Measurements from ENCODE around the gene SPOCK1.

Gene SPOCK1

DNA sequence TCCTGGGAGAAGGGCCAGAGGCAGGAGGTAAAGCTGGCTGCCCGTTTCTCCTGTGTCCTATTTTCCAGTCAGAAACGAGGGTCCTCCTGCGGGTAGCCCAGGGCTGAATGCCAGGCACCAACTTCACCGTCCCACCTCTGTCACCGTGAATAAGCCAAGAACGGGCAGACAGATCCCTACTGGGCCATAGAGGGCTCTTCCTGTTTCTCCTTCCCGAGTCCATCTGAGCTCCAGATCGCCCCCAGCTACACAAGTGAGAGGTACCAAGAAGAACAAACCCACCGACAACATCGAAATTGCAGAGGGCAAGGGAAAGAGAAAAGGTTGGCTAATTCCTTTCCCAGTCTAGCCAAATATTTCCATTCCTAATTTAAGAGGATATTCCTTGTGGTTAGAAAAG lies 93.7 kb downstream of the SPOCK1 start:
- peaks cover 8% of the 10 kb centered on the region for H3K27me3 Mint-ChIP-seq (ENCODE audit: low read depth, poor library complexity)
- no peaks in the 10 kb centered on the region for H3K36me3 Mint-ChIP-seq (ENCODE audit: low read depth)

DNA sequence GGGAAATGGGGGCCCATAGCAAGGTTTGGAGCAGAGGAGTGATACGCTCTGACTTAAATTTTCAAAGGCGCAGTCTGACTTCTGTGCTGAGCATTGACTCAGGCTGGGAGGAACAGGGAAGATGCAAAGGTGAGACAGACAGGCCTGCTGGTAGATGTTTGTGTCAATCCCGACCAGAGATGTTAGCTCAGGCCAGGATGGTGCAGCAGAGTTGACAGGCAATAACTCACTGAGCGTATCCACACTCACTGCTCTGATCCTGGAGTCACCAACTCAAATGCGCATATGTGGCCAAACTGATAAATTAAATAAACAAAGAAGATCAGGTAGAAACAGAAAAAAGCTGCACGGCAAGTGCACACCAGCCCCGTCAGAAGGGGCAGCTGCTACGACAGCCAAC lies 95.3 kb downstream of the SPOCK1 start:
- Mint-ChIP-seq H3K36me3 (ENCODE audit: low read depth) (no peaks in the 10 kb centered on the region), H3K9me3 (no peaks in the 10 kb centered on the region), H3K4me1 (peaks cover 10% of the 10 kb centered on the region), H3K27me3 (ENCODE audit: low read depth, poor library complexity) (peaks cover 8% of the 10 kb centered on the region), H3K27ac (no peak overlapping the region), H3K4me3 (no peak overlapping the region)
- TF ChIP-seq, protein P1, sequence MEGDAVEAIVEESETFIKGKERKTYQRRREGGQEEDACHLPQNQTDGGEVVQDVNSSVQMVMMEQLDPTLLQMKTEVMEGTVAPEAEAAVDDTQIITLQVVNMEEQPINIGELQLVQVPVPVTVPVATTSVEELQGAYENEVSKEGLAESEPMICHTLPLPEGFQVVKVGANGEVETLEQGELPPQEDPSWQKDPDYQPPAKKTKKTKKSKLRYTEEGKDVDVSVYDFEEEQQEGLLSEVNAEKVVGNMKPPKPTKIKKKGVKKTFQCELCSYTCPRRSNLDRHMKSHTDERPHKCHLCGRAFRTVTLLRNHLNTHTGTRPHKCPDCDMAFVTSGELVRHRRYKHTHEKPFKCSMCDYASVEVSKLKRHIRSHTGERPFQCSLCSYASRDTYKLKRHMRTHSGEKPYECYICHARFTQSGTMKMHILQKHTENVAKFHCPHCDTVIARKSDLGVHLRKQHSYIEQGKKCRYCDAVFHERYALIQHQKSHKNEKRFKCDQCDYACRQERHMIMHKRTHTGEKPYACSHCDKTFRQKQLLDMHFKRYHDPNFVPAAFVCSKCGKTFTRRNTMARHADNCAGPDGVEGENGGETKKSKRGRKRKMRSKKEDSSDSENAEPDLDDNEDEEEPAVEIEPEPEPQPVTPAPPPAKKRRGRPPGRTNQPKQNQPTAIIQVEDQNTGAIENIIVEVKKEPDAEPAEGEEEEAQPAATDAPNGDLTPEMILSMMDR (IDR thresholded peaks at IDR 0.05) = no peak
- DNase-seq = no peak

More for the DNA sequence above, 93.7 kb downstream of the SPOCK1 start:
- TF ChIP-seq, protein P1 (IDR thresholded peaks at IDR 0.05) = no peak
- DNase-seq = no peak
- peaks cover 10% of the 10 kb centered on the region for H3K4me1 Mint-ChIP-seq
- H3K27ac Mint-ChIP-seq = no peak overlapping the region
- no peak overlapping the region for H3K4me3 Mint-ChIP-seq
- H3K9me3 Mint-ChIP-seq = no peaks in the 10 kb centered on the region

DNA sequence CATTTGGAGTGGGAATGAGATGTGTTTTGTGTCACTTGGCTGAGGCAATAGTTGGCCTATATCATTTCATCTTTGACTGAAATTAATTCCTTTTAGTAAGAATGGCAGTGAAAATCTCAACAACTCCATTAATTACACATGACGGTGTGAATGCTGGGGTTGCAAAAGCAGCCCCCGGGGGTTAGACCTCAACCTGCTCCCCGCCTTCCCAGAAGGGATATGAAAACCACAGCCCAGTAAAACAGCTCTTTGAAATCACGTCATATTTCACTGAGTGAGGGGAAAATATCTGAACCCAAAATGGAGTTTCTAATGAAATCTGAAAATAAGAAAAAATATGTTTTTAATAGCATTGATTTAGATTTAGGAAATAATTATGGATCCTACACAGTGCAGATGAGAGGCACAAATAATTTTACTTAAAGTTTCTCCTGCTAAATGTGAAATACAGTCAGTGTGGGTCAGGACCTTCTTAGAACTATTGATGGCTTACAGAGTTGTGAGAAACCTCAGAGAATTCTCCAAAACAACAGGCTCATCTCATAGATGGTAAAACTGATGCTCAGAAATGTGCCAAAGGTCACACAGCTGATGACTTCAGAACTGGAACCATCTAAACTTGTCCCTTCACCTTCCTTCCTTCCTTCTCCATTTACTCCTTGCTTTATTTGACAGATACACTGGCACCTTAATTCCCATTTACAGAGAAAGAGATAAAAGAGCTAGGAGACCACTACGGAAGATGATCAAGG lies 96.5 kb downstream of the SPOCK1 start:
- peaks cover 10% of the 10 kb centered on the region for H3K27me3 Mint-ChIP-seq (ENCODE audit: low read depth, poor library complexity)
- TF ChIP-seq, protein P1 (IDR thresholded peaks at IDR 0.05) = no peak
- H3K27ac Mint-ChIP-seq = no peak overlapping the region
- H3K36me3 Mint-ChIP-seq (ENCODE audit: low read depth) = no peaks in the 10 kb centered on the region
- DNase-seq = no peak
- peaks cover 10% of the 10 kb centered on the region for H3K4me1 Mint-ChIP-seq
- H3K4me3 Mint-ChIP-seq = no peak overlapping the region
- no peaks in the 10 kb centered on the region for H3K9me3 Mint-ChIP-seq

DNA sequence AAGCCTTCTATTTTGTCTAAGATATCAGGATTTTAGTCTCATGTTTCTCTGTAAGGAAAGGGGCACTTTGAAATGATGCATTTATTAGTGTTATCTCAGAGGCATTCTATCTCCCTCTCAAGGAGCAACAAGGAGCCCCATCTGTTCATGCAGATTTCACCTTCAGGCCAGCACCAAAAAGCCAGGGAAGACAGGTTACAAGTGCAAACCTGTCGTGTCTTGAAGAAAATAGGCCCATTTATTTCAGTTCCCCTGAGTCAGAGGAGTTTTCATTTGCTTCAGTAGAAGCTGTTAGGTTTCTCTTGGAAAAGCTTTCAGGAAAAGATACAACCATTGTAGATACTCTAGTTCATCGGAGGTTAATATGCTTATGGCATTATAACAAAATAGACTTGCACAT lies 97.2 kb downstream of the SPOCK1 start:
- Mint-ChIP-seq H3K4me3 (no peak overlapping the region), H3K27me3 (ENCODE audit: low read depth, poor library complexity) (peaks cover 7% of the 10 kb centered on the region), H3K9me3 (no peaks in the 10 kb centered on the region), H3K36me3 (ENCODE audit: low read depth) (no peaks in the 10 kb centered on the region), H3K27ac (no peak overlapping the region), H3K4me1 (peaks cover 10% of the 10 kb centered on the region)
- TF ChIP-seq, protein P1 (IDR thresholded peaks at IDR 0.05) = no peak
- no peak for DNase-seq

DNA sequence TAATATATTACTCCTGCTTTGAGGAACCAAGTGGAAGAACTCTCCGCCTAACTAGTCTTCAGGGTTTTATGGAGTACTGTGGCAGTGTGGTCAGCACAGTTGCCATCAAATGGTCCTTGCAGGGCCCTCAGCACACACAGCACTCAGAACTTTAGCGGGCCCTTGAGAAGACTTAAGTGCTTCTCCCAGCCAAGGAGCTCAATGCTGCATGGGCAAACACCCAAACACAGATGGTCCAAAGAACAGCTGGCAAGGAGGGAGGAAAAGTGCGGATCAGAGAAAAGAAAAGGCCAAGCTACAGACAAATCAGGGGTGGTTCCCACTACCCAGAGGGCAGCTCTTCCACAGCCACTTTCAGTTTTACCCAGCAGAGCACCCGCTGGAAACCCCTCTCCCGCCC lies 98.6 kb downstream of the SPOCK1 start:
- Mint-ChIP-seq H3K4me1 (peaks cover 10% of the 10 kb centered on the region), H3K27ac (no peak overlapping the region), H3K36me3 (ENCODE audit: low read depth) (no peaks in the 10 kb centered on the region), H3K27me3 (ENCODE audit: low read depth, poor library complexity) (peaks cover 6% of the 10 kb centered on the region), H3K9me3 (no peaks in the 10 kb centered on the region), H3K4me3 (no peak overlapping the region)
- DNase-seq = no peak
- TF ChIP-seq, protein P1 (IDR thresholded peaks at IDR 0.05) = no peak

DNA sequence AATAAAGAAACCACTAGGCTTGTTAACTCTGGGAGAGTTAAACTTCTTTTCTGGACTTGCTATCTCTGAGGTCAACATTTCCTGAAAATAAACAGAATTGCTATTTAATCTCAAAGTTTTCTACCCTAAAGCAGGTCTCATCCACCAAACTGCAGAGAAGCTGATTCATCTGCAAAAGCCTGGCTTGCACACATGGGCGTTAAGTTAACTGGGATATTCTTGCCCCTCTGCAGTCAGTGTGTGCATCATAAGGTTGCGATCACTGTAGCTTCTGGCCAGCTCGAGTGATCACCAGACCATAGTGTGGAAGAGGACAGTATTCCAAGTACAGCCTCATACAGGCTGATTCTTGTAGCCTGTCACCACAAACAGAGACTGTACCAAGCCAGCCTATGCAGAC lies 99.2 kb downstream of the SPOCK1 start:
- no peaks in the 10 kb centered on the region for H3K9me3 Mint-ChIP-seq
- no peak overlapping the region for H3K27ac Mint-ChIP-seq
- H3K36me3 Mint-ChIP-seq (ENCODE audit: low read depth) = no peaks in the 10 kb centered on the region
- H3K27me3 Mint-ChIP-seq (ENCODE audit: low read depth, poor library complexity) = peaks cover 3% of the 10 kb centered on the region
- peaks cover 10% of the 10 kb centered on the region for H3K4me1 Mint-ChIP-seq
- TF ChIP-seq, protein P1 (IDR thresholded peaks at IDR 0.05) = no peak
- H3K4me3 Mint-ChIP-seq = no peak overlapping the region
- no peak for DNase-seq

All from nephron progenitor cell (in vitro differentiated cells).